GM21423 (cell line): ENCODE results near the gene PHF13.
"Not testable (repeated sequence)": the region's sequence is repeated elsewhere in the genome, so short reads cannot be mapped to it uniquely, and the experiment has no call there.

Source experiments
- ATAC-seq: cut with Tn5 transposase; IDR thresholded peaks from one replicate; pipeline ENCODE4 v1.9.1; 2021; ENCODE audit warnings: mild to moderate bottlenecking, moderate library complexity; ENCODE audit not compliant: unreplicated experiment

PHF13 gene

GRCh38 chr1:6586404-6586816 is 27.1 kb upstream of the PHF13 start:
- no peak for ATAC-seq

- ATAC-seq: no peak
These were observed 26.1 kb upstream of the PHF13 start for GRCh38 chr1:6587261-6588005.

GRCh38 chr1:6588128-6588892 is 25.2 kb upstream of the PHF13 start:
- no peak for ATAC-seq

DNA sequence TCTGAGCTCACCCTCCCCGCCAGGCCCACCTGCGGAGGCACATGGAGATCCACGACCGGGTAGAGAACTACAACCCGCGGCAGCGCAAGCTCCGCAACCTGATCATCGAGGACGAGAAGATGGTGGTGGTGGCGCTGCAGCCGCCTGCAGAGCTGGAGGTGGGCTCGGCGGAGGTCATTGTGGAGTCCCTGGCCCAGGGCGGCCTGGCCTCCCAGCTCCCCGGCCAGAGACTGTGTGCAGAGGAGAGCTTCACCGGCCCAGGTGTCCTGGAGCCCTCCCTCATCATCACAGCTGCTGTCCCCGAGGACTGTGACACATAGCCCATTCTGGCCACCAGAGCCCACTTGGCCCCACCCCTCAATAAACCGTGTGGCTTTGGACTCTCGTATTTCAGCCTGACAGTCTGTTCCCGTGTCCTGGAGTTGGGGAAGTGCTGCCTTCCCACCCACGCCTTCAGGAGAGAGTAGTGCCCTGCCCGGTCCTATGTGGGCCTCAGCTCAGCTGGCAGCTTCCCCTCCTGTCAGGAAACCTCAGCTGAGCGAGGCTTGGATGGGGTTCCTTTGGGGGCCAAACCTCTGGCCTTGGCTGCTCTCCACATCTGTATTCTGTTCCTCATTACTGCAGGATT is 24.5 kb upstream of the PHF13 start:
- no peak for ATAC-seq

DNA sequence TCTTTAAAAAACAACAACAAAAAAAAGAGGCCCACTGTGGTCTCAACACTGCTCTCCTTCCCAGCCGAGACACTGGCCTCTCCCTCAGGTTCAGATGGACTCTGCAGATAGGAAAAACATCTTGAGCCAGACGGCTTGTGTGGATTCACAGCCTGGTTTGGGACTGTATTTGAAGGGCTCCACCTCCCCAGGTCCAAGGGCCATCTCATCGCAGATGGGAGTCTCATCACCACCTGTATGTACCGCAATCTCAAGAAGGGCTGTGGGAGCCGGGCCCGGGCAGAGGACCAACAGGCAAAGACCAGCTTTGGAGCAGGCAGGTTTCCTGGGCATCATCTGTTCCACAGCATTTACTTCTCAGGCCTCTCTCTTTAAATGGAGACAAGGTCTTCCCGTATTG is 23.5 kb upstream of the PHF13 start:
- ATAC-seq: no peak

DNA sequence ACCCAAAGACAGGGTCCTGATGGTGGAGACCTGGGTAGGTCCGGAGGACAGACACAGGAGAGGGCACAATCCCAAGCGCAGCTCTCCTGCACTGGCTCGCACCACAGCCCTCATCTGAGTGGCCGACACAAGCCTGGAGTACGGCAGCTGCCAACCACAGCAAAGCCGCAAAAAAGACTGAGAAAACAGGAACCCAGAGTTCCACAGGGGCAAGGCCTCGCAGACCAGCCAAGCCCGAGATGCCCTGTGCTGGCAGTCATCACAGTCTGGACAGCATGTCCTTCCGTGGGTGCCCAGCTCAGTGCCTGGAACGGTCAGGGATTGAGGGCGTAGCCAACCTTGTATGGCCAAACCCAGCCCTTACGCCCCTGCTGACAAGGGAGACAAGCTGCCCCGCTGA is 22.3 kb upstream of the PHF13 start:
- ATAC-seq: no peak

DNA sequence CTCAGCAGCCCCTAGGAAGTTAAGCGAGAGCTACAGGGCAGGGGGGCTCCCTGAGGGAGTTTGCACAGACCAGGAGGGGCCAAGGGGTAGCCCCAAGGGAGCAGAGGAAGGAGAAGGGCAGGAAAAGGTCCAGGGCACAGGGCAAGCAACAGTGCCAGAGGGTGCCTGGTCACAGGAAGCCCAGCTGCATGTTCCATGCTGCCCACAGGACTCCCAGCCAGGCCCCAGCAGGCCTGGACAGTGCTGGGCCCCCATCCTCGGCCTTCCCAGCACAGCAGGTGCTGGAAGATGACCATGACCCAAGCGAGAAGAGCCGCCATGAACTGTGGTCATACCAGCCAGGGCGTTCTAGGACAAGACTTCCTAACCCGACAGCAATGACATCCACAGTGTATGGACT is 21.9 kb upstream of the PHF13 start:
- no peak for ATAC-seq

DNA sequence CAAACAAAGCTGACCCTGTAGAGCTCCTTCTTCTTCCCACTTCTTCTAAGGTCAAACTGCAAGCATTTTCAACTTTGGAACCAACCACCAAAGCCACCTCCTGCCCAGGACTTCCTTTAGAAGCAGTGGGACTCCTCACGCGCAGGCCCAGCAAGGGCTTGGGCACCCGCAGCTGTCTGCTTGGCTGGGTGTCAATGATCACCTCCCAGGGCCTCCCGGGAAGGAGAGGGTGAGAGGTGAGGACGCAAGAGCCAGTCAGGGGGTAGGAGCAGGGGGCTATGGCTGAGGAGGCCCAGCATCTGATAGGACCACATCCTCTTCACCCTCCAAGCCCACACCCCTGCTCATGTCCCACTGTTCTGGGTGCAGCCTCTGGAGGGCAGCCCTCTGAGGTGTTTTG is 21.1 kb upstream of the PHF13 start:
- ATAC-seq: no peak

- ATAC-seq: no peak
These were observed 20.5 kb upstream of the PHF13 start for GRCh38 chr1:6592865-6593593.

GRCh38 chr1:6593810-6594209 is 19.7 kb upstream of the PHF13 start:
- ATAC-seq: no peak

DNA sequence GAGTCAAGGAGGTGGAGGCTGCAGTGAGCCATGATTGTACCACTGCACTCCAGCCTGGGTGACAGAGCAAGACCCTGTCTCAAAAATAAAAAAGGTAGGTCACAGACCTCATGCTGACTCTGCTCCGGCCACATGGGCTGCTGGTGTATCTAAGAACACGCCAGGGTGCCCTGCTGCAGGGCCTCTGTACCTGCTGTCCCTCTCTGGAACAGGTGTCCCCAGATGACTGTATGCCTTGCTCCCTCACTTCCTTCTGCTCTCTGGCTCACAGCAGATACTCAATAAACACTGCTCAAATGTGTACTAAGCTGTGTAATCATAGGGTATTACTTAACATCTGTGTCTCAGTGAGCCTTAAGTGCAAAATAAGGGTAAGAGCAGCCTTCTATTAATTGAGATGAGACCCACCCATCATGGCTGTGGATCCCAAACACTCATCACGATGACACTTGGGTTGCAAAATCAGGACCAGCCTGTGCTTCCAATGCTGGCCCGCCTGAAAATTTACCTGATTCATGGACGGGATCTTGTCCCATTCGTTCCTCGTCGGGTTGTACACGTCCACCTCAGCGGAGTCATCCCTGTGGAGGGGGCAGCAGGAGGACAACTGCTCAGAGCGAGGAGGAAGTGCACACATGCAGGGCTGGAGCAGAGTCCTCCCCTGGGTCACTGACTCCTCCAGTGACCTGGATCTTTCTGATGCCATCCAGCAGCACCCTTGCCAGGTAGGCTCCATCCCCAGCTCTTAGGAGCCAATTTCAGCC is 18.4 kb upstream of the PHF13 start:
- ATAC-seq: no peak

DNA sequence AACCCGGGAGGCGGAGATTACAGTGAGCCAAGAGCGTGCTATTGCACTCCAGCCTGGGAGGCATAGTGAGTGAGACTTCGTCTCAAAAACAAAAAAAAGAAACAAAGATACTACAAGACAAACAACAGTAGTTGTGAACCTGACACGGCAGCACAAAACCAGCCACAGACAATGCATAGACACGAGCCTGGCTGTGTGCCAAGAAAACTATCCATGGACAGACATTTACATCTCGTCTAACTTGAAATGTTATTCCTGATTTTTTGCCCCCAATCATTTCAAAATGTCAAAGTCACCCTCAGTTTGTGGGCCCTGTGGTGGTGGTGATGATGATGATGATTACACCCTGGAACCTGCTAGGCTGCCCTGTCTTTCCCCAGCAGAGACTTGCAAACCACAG is 17.2 kb upstream of the PHF13 start:
- no peak for ATAC-seq

DNA sequence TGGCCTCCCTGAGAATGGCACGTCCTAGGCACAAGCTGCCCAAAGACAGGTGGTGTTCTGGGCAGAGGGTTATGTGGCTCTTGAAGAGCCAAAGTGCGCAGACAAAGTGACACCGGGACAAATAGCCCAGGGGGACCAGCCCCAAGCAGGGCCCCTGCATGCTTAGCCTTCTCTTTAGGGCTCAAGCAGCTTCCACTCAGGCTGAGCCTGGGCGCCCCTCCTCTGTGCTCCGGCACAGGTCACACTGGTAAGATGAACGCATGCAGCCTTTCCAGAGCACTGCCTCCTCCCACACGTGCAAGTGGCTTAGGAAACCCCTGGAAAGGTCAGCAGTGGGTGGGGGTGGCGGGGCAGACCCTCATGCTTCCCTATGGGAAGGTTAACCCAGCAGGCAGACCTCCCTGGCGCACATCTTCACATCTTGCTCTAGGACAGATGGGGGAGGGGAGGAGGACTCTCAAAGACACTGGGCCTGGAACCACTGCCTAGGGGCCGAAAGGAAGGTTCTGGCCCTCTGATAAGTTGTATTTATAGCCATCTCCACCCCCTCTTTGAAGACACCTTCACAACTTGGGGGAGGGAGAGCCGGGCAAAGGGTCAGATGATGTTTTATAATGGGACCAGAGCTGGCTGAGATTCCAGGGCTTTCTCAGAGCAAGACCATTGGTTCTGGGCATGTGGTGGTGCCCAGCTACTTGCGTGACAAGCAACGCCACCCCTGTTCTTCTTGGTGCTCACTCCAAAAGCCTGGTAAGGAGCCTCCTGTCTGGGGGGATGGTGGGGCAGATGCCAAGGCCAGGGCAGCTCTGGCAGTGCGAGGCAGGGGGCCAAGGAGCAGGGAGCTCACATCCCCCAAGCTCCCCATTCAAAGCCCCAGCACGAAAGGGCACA is 16.4 kb upstream of the PHF13 start:
- ATAC-seq: no peak

- no peak for ATAC-seq
These were observed 15.8 kb upstream of the PHF13 start for GRCh38 chr1:6597777-6598131.

- no peak for ATAC-seq
These were observed 14.2 kb upstream of the PHF13 start for GRCh38 chr1:6599141-6599975.

GRCh38 chr1:6599991-6600390 is 13.5 kb upstream of the PHF13 start:
- not testable (repeated sequence) for ATAC-seq

DNA sequence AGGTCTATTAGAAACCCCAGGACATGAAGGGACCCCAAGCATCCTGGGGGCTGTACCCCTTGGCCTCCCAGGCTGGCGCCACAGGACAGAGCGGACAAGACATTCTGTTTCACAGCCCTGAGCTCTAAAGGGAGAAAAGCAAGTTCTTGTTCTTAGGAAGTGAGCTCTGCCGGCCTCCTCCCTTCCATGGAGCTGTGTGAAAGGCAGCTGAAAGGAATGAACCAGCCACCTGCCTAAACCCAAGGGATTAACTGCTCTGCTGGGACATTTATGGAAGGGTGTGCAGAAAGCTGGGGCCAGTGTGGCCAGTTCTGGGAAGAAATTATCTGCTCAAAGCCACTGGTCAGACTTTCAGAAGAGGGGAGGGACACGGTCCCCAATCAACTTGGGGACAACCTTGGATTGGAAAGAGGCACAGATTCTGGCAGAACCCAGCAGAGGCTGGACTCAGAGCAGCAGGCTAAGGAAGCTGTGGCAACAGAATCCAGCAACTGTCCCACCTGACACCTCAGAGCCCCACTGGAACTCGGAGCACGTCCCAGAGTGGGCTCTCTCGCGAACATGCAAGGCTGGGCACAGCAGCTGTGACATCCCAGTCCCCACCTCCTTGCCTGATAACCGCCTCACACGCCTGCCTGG is 13.0 kb upstream of the PHF13 start:
- ATAC-seq: no peak
